Erythroblast (primary cell): Measurements from ENCODE around the gene LRRN4CL.

Source experiments
- GATA1 ChIP-seq: IDR thresholded peaks from 2 replicates; pipeline ENCODE4 v1.6.1; 2011; ENCODE audit warnings: low read depth, mild to moderate bottlenecking, control low read depth, low read length, moderate library complexity
- POLR2A ChIP-seq: IDR thresholded peaks from 2 replicates; pipeline ENCODE4 v1.6.1; 2011; ENCODE audit warnings: mild to moderate bottlenecking, low read length

GRCh38 chr11:62666259-62666926 lies 22.9 kb downstream of the LRRN4CL start:
- TF ChIP-seq POLR2A (peak; percentile 13), GATA1 (no peak)
